LNCaP clone FGC (cell line): Measurements from ENCODE around the gene DDIAS.

ENCODE experiments used
- DNase-seq: peaks from one replicate; pipeline ENCODE4 v3.0.0-alpha.2; 2011; ENCODE audit warnings: low read depth
- H3K4me3 ChIP-seq: 2 replicates; pipeline ENCODE4 v1.5.1; 2011; ENCODE audit warnings: mild to moderate bottlenecking, low read depth, low read length, control low read depth
- TF ChIP-seq, protein P1 (sequence below): IDR thresholded peaks from 2 replicates; pipeline ENCODE4 v1.5.1; 2012; ENCODE audit warnings: mild to moderate bottlenecking; ENCODE audit not compliant: control insufficient read depth, insufficient read depth; ENCODE audit errors: extremely low read depth

The DDIAS gene

DNA sequence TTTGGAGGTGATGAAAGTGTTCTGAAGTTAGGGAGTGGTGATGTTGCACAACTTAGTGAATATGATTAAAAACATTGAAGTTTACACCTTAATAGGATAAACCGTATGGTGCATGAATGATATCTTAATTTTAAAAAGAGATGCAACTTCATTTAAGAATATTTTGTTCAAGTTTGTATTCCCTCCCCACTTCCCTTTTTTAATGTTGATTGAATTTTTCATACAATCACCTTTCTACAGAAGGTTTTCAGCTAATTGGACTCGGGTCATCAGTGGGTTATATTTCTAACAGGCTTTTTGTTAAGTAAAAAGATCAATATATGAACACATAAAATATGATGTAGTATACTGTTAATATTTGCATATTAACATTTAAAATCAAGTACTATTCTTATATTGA, 72.6 kb downstream of the DDIAS start:
- TF ChIP-seq, protein P1, sequence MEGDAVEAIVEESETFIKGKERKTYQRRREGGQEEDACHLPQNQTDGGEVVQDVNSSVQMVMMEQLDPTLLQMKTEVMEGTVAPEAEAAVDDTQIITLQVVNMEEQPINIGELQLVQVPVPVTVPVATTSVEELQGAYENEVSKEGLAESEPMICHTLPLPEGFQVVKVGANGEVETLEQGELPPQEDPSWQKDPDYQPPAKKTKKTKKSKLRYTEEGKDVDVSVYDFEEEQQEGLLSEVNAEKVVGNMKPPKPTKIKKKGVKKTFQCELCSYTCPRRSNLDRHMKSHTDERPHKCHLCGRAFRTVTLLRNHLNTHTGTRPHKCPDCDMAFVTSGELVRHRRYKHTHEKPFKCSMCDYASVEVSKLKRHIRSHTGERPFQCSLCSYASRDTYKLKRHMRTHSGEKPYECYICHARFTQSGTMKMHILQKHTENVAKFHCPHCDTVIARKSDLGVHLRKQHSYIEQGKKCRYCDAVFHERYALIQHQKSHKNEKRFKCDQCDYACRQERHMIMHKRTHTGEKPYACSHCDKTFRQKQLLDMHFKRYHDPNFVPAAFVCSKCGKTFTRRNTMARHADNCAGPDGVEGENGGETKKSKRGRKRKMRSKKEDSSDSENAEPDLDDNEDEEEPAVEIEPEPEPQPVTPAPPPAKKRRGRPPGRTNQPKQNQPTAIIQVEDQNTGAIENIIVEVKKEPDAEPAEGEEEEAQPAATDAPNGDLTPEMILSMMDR = no peak
- DNase-seq = no peak
- no peak overlapping the region for H3K4me3 ChIP-seq

DNA sequence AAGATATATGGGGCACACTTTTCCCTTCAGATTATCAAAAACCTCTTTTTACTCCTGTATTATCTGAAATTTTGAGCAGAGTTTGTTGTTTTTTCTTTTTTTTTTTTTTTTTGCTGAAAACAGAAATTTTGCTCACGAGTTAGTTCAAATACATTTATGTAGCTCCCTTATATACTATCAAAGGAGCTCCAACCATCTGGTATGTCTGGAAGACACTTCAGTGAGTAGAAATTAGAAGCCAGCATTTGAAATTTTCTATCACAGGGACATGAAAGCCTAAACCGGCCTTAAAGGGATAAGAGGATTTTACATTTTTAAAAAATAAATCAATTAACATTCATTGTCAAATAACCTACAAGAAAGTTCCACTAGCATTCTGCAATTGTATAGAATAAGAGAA, 73.3 kb downstream of the DDIAS start:
- no peak overlapping the region for H3K4me3 ChIP-seq
- TF ChIP-seq, protein P1 = no peak
- DNase-seq = no peak

DNA sequence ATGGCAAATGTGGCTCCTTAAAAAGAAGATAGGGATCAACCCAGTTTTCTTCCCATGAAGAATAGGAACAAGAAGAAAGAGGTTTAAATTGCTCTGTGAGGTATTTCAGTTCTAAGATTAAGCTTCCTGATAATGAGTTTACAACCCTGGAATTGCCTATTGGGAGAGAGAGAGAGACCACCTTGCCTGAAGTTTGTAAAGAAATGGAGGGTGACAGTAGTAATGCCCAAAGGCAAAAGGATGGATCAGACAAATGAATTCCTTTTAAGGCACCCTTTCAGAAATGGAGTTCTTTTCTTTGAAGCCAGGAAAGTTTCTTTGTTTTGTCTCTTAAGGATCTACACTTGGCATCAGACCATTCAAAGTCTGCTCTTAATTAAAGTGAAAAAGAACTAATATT, 74.3 kb downstream of the DDIAS start:
- H3K4me3 ChIP-seq = no peak overlapping the region
- TF ChIP-seq, protein P1 = no peak
- DNase-seq = no peak

DNA sequence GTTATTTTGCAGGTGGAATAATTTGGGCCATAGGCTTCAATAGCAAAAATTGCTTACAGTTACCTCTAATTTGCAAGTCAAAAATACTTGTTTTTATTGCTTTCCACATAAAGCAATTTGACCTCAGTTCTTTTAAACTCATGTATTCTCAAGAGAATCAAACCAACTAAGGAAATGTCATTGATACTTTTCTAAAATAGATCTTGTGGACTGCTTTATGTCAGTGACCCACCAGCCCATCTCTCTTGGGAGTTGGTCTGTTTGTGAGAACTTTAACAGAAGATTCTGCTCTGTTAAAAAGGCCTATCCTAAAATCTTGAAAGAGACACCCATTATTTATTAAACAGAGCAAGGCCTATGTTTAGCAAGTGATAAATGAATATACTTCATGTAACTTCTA, 75.2 kb downstream of the DDIAS start:
- no peak overlapping the region for H3K4me3 ChIP-seq
- DNase-seq = no peak
- TF ChIP-seq, protein P1 = no peak

DNA sequence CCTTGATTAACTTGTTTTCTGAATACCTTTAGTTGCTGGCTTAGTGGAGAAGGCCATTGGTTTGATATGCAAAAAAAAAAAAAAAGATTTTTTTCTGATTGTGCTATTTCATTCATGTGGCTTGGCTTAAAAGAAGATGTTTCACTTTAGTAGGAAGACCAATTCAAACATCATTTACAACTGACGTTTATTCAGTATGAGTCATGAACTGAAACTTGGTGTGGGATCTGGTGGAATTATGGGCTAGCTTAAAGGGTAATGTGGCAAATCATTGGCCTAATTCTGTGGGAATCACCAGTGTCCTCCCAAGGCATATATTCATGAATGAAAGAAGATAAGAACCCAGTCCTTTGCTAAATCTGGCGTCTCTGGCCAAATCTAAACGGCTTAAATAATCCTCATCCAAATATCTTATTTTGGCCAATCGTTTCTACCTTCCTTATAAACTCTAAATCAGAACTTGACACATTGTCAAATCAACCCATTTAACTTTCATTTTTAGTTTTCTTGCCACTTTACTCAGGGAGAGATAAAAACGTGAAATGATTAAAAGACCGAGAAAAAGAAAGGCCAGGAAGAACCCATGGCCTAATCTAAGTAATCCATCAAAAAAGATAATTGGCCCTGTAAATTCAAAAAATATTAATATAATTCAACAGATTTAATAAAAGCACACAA, 77.0 kb downstream of the DDIAS start:
- no peak for DNase-seq
- TF ChIP-seq, protein P1 = no peak
- no peak overlapping the region for H3K4me3 ChIP-seq

DNA sequence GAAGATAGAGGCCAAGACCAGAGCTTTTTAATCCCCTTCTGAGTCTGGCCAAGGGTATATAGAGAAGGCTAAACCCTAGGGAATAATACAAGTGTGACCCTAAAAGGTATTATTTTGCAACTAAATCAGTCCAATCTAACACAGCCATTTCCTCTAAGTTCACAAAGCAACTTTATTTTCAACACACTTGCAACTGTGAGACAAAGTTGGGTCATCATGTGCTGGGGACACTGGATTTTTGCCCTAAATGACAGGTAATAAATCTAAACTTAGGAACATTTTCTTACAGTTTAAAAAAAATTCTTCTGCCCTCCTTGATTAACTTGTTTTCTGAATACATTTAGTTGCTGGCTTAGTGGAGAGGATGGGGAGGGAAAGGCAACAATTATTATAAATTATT, 78.3 kb downstream of the DDIAS start:
- no peak for DNase-seq
- TF ChIP-seq, protein P1 = no peak
- H3K4me3 ChIP-seq = no peak overlapping the region

DNA sequence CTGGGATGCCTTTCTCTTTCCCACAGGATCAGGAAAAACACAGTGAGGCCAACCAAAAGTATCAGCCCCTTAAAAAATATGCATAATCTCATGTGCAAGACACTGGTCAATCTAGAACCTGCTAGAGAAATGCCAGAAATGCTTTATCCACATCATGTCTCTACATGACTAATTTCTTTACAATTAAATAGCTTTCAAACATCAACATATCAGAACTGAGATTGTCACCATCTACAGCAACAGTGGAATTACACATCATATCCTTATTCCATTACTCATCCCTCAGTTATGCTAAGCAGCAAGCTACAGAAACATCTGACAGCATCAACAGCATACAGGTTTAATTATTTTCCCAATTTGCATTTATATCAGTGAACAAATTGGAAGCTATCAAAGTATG, 78.8 kb downstream of the DDIAS start:
- no peak for DNase-seq
- TF ChIP-seq, protein P1 = no peak
- H3K4me3 ChIP-seq = no peak overlapping the region
